ENCODE measurements around the gene NLRC3.

NLRC3 gene

GRCh38 chr16:3623642-3624041 lies 46.4 kb upstream of the NLRC3 start:
- no peak overlapping the region for H2BK12ac ChIP-seq (ENCODE audit: low read length in 2 of 2)
- H4K91ac ChIP-seq (ENCODE audit: low read length) = no peak overlapping the region
- peaks cover 29% of the 10 kb centered on the region for H3K79me1 ChIP-seq (replicated peaks; ENCODE audit: low read length, poor library complexity, severe bottlenecking)
- no peaks in the 10 kb centered on the region for H3K27me3 ChIP-seq (ENCODE audit: control insufficient read depth in 1 of 2, insufficient read depth in 1 of 2, low read length in 2 of 2)
- H3K4ac ChIP-seq (ENCODE audit: low read depth in 1 of 2, low read length in 2 of 2) = no peak overlapping the region
- 100% methylated on average over 2 of the region's 3 CpGs for WGBS
- H3K4me3 ChIP-seq (ENCODE audit: insufficient read depth in 1 of 2, low read depth in 1 of 2, low read length in 2 of 2) = no peak overlapping the region
- H3K14ac ChIP-seq (ENCODE audit: low read length in 2 of 2) = no peak overlapping the region
- no peak overlapping the region for H2BK15ac ChIP-seq (ENCODE audit: low read depth, poor library complexity, severe bottlenecking)
- H3K9me3 ChIP-seq (ENCODE audit: control insufficient read depth, low read length) = no peaks in the 10 kb centered on the region
- no peak overlapping the region for H2BK120ac ChIP-seq (ENCODE audit: low read depth, low read length)
- peaks cover 2% of the 10 kb centered on the region for H3K4me1 ChIP-seq (ENCODE audit: control insufficient read depth, insufficient read depth, low read depth, low read length)
- no peak overlapping the region for H2AFZ ChIP-seq (ENCODE audit: low read depth, low read length)
- H2BK5ac ChIP-seq (ENCODE audit: low read depth, low read length, poor library complexity, severe bottlenecking) = no peak overlapping the region
- H3K4me2 ChIP-seq (ENCODE audit: low read length, poor library complexity, severe bottlenecking) = no peak overlapping the region
- H3K18ac ChIP-seq (ENCODE audit: low read depth in 1 of 2, low read length in 2 of 2) = no peak overlapping the region
- no peak overlapping the region for H3K23ac ChIP-seq (ENCODE audit: low read length in 2 of 2)
- H3K36me3 ChIP-seq (ENCODE audit: control insufficient read depth in 1 of 2, insufficient read depth in 2 of 2, low read depth in 1 of 2, low read length in 2 of 2) = no peaks in the 10 kb centered on the region
- no peak overlapping the region for H3K27ac ChIP-seq (ENCODE audit: low read length, poor library complexity, severe bottlenecking)
- DNase-seq = no peak
- no peak overlapping the region for H2AK5ac ChIP-seq (ENCODE audit: low read length, severe bottlenecking)
- no peak overlapping the region for H4K8ac ChIP-seq (ENCODE audit: low read length)
- H3K9ac ChIP-seq (ENCODE audit: low read length) = no peak overlapping the region

GRCh38 chr16:3618769-3619141 lies 41.6 kb upstream of the NLRC3 start:
- no peaks in the 10 kb centered on the region for H3K4me1 ChIP-seq (ENCODE audit: control insufficient read depth, insufficient read depth, low read depth, low read length)
- no peak overlapping the region for H2BK15ac ChIP-seq (ENCODE audit: low read depth, poor library complexity, severe bottlenecking)
- no peak overlapping the region for H4K91ac ChIP-seq (ENCODE audit: low read length)
- H4K8ac ChIP-seq (ENCODE audit: low read length) = no peak overlapping the region
- no peak overlapping the region for H2BK5ac ChIP-seq (ENCODE audit: low read depth, low read length, poor library complexity, severe bottlenecking)
- H2BK120ac ChIP-seq (ENCODE audit: low read depth, low read length) = no peak overlapping the region
- no peaks in the 10 kb centered on the region for H3K27me3 ChIP-seq (ENCODE audit: control insufficient read depth in 1 of 2, insufficient read depth in 1 of 2, low read length in 2 of 2)
- no peak overlapping the region for H2BK12ac ChIP-seq (ENCODE audit: low read length in 2 of 2)
- no peak overlapping the region for H3K4me2 ChIP-seq (ENCODE audit: low read length, poor library complexity, severe bottlenecking)
- H3K18ac ChIP-seq (ENCODE audit: low read depth in 1 of 2, low read length in 2 of 2) = no peak overlapping the region
- 75% methylated on average over 3 of the region's 3 CpGs for WGBS
- no peak overlapping the region for H3K23ac ChIP-seq (ENCODE audit: low read length in 2 of 2)
- no peak overlapping the region for H3K14ac ChIP-seq (ENCODE audit: low read length in 2 of 2)
- H3K27ac ChIP-seq (ENCODE audit: low read length, poor library complexity, severe bottlenecking) = no peak overlapping the region
- no peak overlapping the region for H2AK5ac ChIP-seq (ENCODE audit: low read length, severe bottlenecking)
- no peak overlapping the region for H3K9ac ChIP-seq (ENCODE audit: low read length)
- DNase-seq = peak; percentile 6
- H3K4ac ChIP-seq (ENCODE audit: low read depth in 1 of 2, low read length in 2 of 2) = no peak overlapping the region
- peaks cover 30% of the 10 kb centered on the region for H3K79me1 ChIP-seq (replicated peaks; ENCODE audit: low read length, poor library complexity, severe bottlenecking)
- H3K9me3 ChIP-seq (ENCODE audit: control insufficient read depth, low read length) = no peaks in the 10 kb centered on the region
- no peak overlapping the region for H2AFZ ChIP-seq (ENCODE audit: low read depth, low read length)
- peaks cover 0 to 11% of the 10 kb centered on the region in 2 experiments for H3K36me3 ChIP-seq (ENCODE audit: control insufficient read depth in 1 of 2, insufficient read depth in 2 of 2, low read depth in 1 of 2, low read length in 2 of 2)
- H3K4me3 ChIP-seq (ENCODE audit: insufficient read depth in 1 of 2, low read depth in 1 of 2, low read length in 2 of 2) = no peak overlapping the region

DNA sequence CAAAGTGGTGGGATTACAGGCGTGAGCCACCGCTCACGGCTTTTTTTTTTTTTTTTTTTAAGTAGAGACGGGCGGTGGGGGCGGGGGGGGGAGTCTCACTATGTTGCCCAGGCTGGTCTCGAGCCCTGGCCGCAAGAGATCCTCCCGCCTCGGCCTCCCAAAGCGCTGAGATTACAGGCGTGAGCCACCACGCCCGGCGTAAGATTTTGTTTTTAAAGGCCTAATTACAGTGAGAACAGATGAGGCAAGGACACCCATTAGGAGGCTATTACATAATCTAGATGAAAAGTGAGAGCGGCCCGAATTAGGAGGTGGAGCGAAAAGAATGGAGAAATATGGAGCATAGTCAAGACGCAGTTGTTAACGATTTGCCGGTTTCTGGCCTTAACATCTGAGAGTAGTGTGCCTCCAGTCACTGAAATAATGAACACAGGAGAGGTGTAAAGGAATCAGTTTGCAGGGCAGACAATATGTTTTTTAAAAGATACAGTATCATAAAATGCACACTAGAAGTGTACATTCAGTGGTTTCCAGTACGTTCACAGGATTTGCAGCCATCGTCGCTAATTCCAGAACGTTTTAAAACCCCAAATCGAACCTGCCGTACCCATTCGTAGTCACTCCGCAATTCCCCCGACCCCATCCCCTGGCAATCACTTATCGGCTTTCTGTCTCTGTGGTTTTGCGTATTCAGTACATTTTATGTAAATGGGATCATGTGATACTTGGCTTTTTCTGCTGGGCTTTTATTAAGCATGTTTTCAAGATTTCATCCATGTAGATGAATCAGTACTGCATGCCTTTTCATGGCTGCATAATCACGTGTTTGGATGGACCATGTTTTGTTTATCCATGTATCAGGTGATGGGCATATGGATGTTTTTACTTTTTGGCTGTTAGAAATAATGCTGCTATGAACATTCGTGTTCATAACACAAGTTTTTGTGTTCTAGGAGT lies 35.6 kb upstream of the NLRC3 start:
- no peak overlapping the region for H3K18ac ChIP-seq (ENCODE audit: low read depth in 1 of 2, low read length in 2 of 2)
- no peaks in the 10 kb centered on the region for H3K9me3 ChIP-seq (ENCODE audit: control insufficient read depth, low read length)
- peak overlapping the region; percentile 97 to 100 for H3K4me3 ChIP-seq (ENCODE audit: insufficient read depth in 1 of 2, low read depth in 1 of 2, low read length in 2 of 2)
- H3K4ac ChIP-seq (ENCODE audit: low read depth in 1 of 2, low read length in 2 of 2) = no peak overlapping the region
- H3K4me1 ChIP-seq (ENCODE audit: control insufficient read depth, insufficient read depth, low read depth, low read length) = peaks cover 5% of the 10 kb centered on the region
- no peak overlapping the region for H2BK12ac ChIP-seq (ENCODE audit: low read length in 2 of 2)
- no peak overlapping the region for H3K14ac ChIP-seq (ENCODE audit: low read length in 2 of 2)
- no peak for DNase-seq
- H3K23ac ChIP-seq (ENCODE audit: low read length in 2 of 2) = no peak overlapping the region
- H4K91ac ChIP-seq (ENCODE audit: low read length) = no peak overlapping the region
- H2BK5ac ChIP-seq (ENCODE audit: low read depth, low read length, poor library complexity, severe bottlenecking) = no peak overlapping the region
- peaks cover 0 to 14% of the 10 kb centered on the region in 2 experiments for H3K36me3 ChIP-seq (ENCODE audit: control insufficient read depth in 1 of 2, insufficient read depth in 2 of 2, low read depth in 1 of 2, low read length in 2 of 2)
- H2AFZ ChIP-seq (ENCODE audit: low read depth, low read length) = no peak overlapping the region
- peak overlapping the region; percentile 59 for H3K4me2 ChIP-seq (ENCODE audit: low read length, poor library complexity, severe bottlenecking)
- no peak overlapping the region for H2AK5ac ChIP-seq (ENCODE audit: low read length, severe bottlenecking)
- H3K9ac ChIP-seq (ENCODE audit: low read length) = peak overlapping the region; percentile 97
- peaks cover 32% of the 10 kb centered on the region for H3K79me1 ChIP-seq (replicated peaks; ENCODE audit: low read length, poor library complexity, severe bottlenecking)
- no peak overlapping the region for H2BK15ac ChIP-seq (ENCODE audit: low read depth, poor library complexity, severe bottlenecking)
- H3K27ac ChIP-seq (ENCODE audit: low read length, poor library complexity, severe bottlenecking) = no peak overlapping the region
- H2BK120ac ChIP-seq (ENCODE audit: low read depth, low read length) = no peak overlapping the region
- no peaks in the 10 kb centered on the region for H3K27me3 ChIP-seq (ENCODE audit: control insufficient read depth in 1 of 2, insufficient read depth in 1 of 2, low read length in 2 of 2)
- WGBS = 89% methylated on average over 34 of the region's 34 CpGs
- H4K8ac ChIP-seq (ENCODE audit: low read length) = peak overlapping the region; percentile 30

GRCh38 chr16:3611146-3611975 lies 34.2 kb upstream of the NLRC3 start, which contains the start of gene SLX4:
Gene SLX4, minus strand, starts transcription at chr16:3611606. Its CDS starts 2,642 bp downstream, at chr16:3608964.
- Histone ChIP-seq H3K23ac (ENCODE audit: low read length in 2 of 2) (peak within 1 kb of the TSS in 1 of 2 experiments; percentile 90), H2AFZ (ENCODE audit: low read depth, low read length) (peak within 1 kb of the TSS; percentile 96), H4K91ac (ENCODE audit: low read length) (peak within 1 kb of the TSS; percentile 1), H3K4me3 (ENCODE audit: insufficient read depth in 1 of 2, low read depth in 1 of 2, low read length in 2 of 2) (peak within 1 kb of the TSS; percentile 99 to 100), H3K4me1 (ENCODE audit: control insufficient read depth, insufficient read depth, low read depth, low read length) (peaks cover 5% of the 10 kb centered on the region), H3K4ac (ENCODE audit: low read depth in 1 of 2, low read length in 2 of 2) (peak within 1 kb of the TSS; percentile 86 to 92), H2BK120ac (ENCODE audit: low read depth, low read length) (no peak within 1 kb of the TSS), H2BK15ac (ENCODE audit: low read depth, poor library complexity, severe bottlenecking) (peak within 1 kb of the TSS; percentile 98), H3K27ac (ENCODE audit: low read length, poor library complexity, severe bottlenecking) (peak within 1 kb of the TSS; percentile 78), H2BK5ac (ENCODE audit: low read depth, low read length, poor library complexity, severe bottlenecking) (peak within 1 kb of the TSS; percentile 58), H3K18ac (ENCODE audit: low read depth in 1 of 2, low read length in 2 of 2) (peak within 1 kb of the TSS; percentile 90 to 93), H2BK12ac (ENCODE audit: low read length in 2 of 2) (peak within 1 kb of the TSS in 1 of 2 experiments; percentile 47), H2AK5ac (ENCODE audit: low read length, severe bottlenecking) (peak within 1 kb of the TSS; percentile 26), H3K79me1 (replicated peaks; ENCODE audit: low read length, poor library complexity, severe bottlenecking) (peaks cover 28% of the 10 kb centered on the region), H3K36me3 (ENCODE audit: control insufficient read depth in 1 of 2, insufficient read depth in 2 of 2, low read depth in 1 of 2, low read length in 2 of 2) (peaks cover 2 to 14% of the 10 kb centered on the region in 2 experiments), H4K8ac (ENCODE audit: low read length) (peak within 1 kb of the TSS; percentile 20), H3K14ac (ENCODE audit: low read length in 2 of 2) (peak within 1 kb of the TSS in 1 of 2 experiments; percentile 90), H3K27me3 (ENCODE audit: control insufficient read depth in 1 of 2, insufficient read depth in 1 of 2, low read length in 2 of 2) (no peaks in the 10 kb centered on the region), H3K4me2 (ENCODE audit: low read length, poor library complexity, severe bottlenecking) (peak within 1 kb of the TSS; percentile 69), H3K9me3 (ENCODE audit: control insufficient read depth, low read length) (no peaks in the 10 kb centered on the region), H3K9ac (ENCODE audit: low read length) (peak within 1 kb of the TSS; percentile 97)
- DNase-seq = peak; percentile 84
- WGBS = under 1% methylated on average over 83 of the region's 86 CpGs

All from mesenchymal stem cell (in vitro differentiated cells and primary cell).